SK-N-SH treated with all-trans-retinoic acid at 6 μM for 48 hours (cell line): ENCODE data around the gene TBX1.

ENCODE experiments used
- CSRNP3 ChIP-seq: fragments of 250-450 bp; sonication (Bioruptor Pico); IDR thresholded peaks from 2 replicates; pipeline ENCODE4 v1.5.1; 2021; ENCODE audit warnings: mild to moderate bottlenecking, moderate library complexity
- ZNF565 ChIP-seq: fragments of 450-650 bp; formaldehyde crosslinking; conservative IDR thresholded peaks from 2 replicates; pipeline ENCODE4 v1.5.0; 2020; ENCODE audit warnings: low read depth, mild to moderate bottlenecking, moderate library complexity

- TF ChIP-seq CSRNP3 (CRISPR knock-in tag) = no peak
- no peak for TF ChIP-seq ZNF565
These were observed 40.2 kb downstream of the TBX1 start for GRCh38 chr22:19800761-19801244.
